Right ventricle myocardium superior (tissue), 1 donor: ENCODE measurements around the gene NDUFS2. TPM values are rescaled to one million over a fixed set of nuclear protein-coding genes. Genes with fewer than 3 reads are reported as not detected.
"Not testable (repeated sequence)": the region's sequence is repeated elsewhere in the genome, so short reads cannot be mapped to it uniquely, and the experiment has no call there.

ENCODE experiments used
- ATAC-seq: fragments of 200-7000 bp; cut with Tn5 transposase; one replicate; pipeline ENCODE4 v1.9.1; 2020; ENCODE audit warnings: mild to moderate bottlenecking; ENCODE audit not compliant: poor library complexity
- DNase-seq: peaks from one replicate; pipeline ENCODE4 v3.0.0-alpha.2; 2020
- intact Hi-C: fragments of 100-400 bp; cut with DNase I; formaldehyde crosslinking; loops from one replicate; pipeline ENCODE4 v1.11.2; 2022
- total RNA-seq: library from RNA; stranded (reverse); fragmentation: NEBNext Ultra II Directional; extraction: Animal tissue kit (Norgen Biotek cat#: 25700); gene quantifications from one replicate; pipeline ENCODE4 v1.2.1, GENCODE V29; 2021
- donor health status: DM: no; HTN: yes; CAD: no; lungs with severe emphysema.

The NDUFS2 gene
- total RNA-seq, 1 donor from 2014 or later, result 308 TPM

DNA sequence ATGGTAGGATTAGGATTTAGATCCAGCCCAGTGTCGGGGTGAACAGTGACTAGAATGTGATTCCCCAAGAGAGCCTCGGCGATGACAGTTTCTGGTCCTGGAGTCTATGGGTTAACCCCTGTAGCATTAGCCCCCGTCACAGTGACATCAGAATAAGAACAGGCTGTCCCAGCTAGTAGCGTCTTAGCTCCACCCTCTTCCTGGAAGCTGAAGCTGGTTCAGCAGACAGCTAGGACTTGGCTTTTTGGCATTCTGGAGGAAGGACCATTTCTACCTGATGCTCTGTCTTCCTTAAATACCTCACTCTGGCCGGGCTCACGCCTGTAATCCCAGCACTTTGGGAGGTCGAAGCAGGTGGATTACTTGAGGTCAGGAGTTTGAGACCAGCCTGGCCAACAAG, 5.0 kb downstream of the NDUFS2 start:
- intact Hi-C loops, result no loop called here
- DNase-seq (peak; percentile 59), ATAC-seq (peak; percentile 67)

GRCh38 chr1:161209790-161210409, 7.7 kb downstream of the NDUFS2 start:
- peak; percentile 72 for ATAC-seq
- intact Hi-C loops, result no loop called here
- DNase-seq, result peak; percentile 82

GRCh38 chr1:161214369-161214768, 12.2 kb downstream of the NDUFS2 start:
- DNase-seq, result no peak
- intact Hi-C loops, result no loop called here
- ATAC-seq, result peak; percentile 19

DNA sequence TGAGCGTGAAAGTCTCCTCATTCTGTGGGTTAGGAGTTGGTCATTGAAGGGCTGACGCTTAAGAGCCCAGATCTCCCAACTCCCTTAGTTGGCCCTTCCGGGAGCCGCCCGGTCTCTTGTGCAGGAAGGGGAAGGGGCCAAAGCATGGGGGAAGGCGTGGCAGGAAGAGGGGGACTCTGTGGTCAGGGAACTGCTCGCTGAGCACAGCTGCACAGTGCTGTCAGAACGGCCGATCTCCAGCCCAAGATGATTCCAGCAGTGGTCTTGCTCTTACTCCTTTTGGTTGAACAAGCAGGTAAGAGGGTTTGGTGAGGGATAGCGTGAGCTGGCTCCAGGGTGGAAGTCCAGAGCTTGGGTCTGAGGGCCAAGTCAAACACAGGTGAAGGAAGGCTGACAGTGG, 12.9 kb downstream of the NDUFS2 start, which contains the start of gene FCER1G:
FCER1G (plus strand) TSS at position 220 of the 400 bp plus-strand sequence; CDS start at position 247, 27 bp downstream.
- peak; percentile 81 for DNase-seq
- peak; percentile 60 for ATAC-seq
- intact Hi-C loops, result no loop called here

GRCh38 chr1:161216945-161217712, 15.0 kb downstream of the NDUFS2 start:
- intact Hi-C loops, result no loop called here
- no peak for DNase-seq
- peak; percentile 62 for ATAC-seq

- DNase-seq (no peak), ATAC-seq (no peak)
- intact Hi-C loops, result no loop called here
Measured at GRCh38 chr1:161217831-161218230, 15.7 kb downstream of the NDUFS2 start.

- ATAC-seq, result no peak
- DNase-seq, result no peak
- intact Hi-C loops, result no loop called here
Measured at GRCh38 chr1:161218301-161219077, 16.3 kb downstream of the NDUFS2 start.

DNA sequence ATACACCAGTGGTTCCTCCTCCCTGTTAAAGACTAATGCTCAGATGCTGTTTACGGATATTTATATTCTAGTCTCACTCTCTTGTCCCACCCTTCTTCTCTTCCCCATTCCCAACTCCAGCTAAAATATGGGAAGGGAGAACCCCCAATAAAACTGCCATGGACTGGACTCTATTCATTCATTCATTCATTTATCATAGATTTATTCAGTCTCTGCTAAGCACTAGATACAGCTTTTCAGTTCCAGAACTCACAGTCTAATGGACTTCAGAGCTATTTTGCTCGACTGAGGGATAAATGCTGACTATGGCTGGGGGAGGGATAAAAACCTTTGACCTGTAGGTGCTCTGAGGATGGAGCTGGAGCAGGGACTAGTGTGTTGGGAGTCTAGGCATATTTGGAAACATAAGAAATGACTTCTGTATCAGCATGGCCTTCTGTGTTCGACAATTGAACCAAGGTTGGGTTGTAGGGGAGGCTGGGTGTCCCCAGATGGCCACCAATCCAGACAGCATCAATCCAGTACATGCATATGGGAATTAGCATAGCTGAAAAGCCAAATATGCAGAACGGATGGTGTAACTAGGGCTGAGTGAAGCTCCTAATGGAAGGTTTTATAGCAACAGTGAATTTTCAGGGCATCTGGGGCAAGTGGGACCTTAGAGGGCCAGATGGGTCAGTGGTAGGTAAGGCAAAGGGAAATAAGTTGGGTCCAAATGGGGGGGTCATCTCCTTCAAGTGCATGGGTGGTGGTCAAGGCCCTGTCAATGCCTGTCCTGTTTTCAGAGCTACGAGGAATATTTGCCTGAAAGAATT, 17.1 kb downstream of the NDUFS2 start:
- no peak for DNase-seq
- intact Hi-C loops, result no loop called here
- ATAC-seq, result no peak

DNA sequence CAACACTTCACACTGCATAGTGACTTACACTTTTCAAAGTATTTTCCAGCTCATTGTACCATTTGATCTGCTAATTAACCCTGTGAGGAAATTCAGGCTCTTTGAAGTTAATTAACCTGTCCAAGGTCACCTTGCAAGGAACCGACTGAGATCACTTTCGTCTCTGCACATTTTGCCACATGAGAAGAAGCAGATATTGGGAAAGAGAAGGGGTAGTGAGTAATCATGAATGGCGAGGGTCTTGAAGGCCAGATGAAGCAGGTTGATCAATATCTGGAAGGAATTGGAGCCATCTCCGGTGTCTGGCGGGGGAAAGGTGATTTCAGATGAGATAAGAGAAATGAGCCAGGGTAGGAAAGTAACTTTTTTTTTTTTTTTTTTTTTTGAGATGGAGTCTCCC, 17.8 kb downstream of the NDUFS2 start:
- intact Hi-C loops, result no loop called here
- ATAC-seq, result no peak

GRCh38 chr1:161222175-161223019, 20.2 kb downstream of the NDUFS2 start:
- DNase-seq (no peak), ATAC-seq (no peak)
- intact Hi-C loops, result no loop called here

More for the DNA sequence above, 17.8 kb downstream of the NDUFS2 start:
- DNase-seq, result no peak

GRCh38 chr1:161223805-161224694, 21.9 kb downstream of the NDUFS2 start:
- ATAC-seq (no peak), DNase-seq (no peak)
- intact Hi-C loops, result no loop called here

GRCh38 chr1:161224695-161225087, 22.5 kb downstream of the NDUFS2 start:
- intact Hi-C loops, result loop anchor here (5.0 kb wide), 2 partner anchors 83 to 158 kb away; partner anchors contain the start of gene MPZ
- not testable (repeated sequence) for ATAC-seq, DNase-seq

DNA sequence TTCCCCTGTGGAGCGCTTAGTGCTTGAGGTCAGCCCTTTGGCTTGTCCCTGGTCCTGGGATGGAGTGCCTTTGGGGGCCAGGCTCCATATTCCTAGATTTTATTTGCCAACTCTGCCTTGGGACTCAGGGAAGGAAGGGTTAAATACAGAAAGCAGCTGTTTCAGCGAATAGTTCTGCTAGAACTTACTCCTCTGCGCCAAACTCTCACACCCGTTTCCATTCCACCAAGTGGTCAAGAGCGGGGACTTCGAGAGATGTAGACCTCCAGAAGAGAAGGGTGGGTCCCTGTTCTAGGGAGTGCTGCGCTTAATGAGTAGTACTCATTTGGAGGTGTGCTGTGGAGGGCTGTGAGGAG, 23.0 kb downstream of the NDUFS2 start:
- no peak for DNase-seq
- intact Hi-C loops, result loop anchor here (5.0 kb wide), 2 partner anchors 82 to 157 kb away; partner anchors contain the start of gene MPZ
- ATAC-seq, result no peak

DNA sequence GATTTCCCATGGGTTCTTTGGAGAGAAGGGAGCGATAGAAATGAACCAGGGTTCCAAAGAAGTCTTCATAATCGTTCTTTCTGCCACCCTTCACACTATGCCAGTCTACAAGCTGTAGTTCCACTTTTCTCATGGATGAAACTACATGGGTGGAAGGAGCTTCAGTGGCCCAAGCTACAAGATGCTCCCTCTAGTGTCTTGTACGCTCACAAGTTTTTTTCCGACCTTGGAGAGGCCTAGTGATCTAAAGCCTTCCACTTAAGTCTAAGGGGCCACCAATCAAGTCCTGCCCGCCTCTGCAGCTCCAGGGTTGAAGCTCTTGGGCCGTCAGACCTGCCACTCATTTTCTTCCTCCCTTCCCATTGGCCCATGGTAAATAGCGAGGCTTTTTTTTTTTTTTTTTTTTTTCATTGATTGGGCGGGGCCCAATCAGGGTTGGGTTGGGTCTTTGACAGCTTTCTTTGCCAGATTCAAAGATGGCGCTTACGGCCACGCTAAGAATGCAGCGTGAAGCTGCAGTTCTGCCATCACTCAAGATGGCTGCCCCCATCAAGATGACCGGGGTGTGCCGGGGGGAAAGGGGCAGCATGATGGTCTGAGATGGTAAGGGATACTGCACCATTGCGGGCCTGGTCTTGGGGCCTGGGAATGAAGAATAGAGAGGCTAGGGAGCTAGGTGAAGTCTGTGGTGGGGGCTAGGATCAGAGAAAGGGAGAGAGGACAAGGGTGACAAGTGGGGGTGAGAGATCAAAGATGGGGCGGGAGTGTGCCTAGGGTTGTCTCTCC, 23.6 kb downstream of the NDUFS2 start, which contains the start of gene TOMM40L:
TOMM40L (plus strand) TSS at position 527 of the 786 bp plus-strand sequence. CDS start 430 bp downstream, outside the sequence.
- DNase-seq (peak; percentile 93), ATAC-seq (peak; percentile 95)
- intact Hi-C loops, result loop anchor here (5.0 kb wide), 2 partner anchors 82 to 157 kb away; partner anchors contain the start of gene MPZ

DNA sequence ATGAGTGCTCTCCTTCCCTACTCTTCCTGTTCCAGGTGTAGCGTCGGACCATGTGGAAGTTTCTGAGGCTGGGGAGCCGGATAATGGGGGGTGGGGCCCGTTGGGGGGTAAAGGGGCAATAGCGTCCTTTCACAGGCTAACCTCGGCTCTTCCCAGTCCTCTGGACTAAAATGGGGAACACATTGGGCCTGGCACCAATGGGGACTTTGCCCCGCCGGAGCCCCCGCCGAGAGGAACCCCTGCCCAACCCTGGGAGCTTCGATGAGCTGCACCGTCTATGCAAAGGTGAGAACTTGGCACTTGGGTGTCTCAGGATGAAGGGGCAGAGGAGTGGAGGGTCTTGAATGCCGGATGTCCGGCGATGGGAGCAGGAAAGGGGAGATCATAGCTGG, 24.1 kb downstream of the NDUFS2 start:
- intact Hi-C loops, result loop anchor here (5.0 kb wide), 2 partner anchors 81 to 156 kb away; partner anchors contain the start of gene MPZ
- ATAC-seq (peak; percentile 6), DNase-seq (no peak)

DNA sequence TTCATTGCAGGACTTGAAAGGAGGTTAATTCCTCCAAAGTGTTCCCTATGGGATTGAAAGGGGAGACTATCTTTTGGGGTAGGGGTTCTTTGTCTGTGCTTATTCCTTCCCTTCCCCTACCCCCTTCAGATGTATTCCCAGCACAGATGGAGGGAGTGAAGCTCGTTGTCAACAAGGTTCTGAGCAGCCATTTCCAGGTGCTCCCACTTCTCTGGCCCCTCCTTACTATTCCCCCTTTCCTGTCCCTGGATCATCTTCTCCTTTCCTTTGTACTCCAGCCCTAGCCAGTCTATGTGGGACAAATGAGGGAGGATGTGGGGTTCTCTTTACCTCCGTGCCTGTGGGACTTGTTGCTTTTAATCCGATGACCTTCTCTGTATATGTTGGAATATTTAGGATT, 24.6 kb downstream of the NDUFS2 start:
- DNase-seq (no peak), ATAC-seq (no peak)
- intact Hi-C loops, result loop anchor here (5.0 kb wide), 2 partner anchors 81 to 156 kb away; partner anchors contain the start of gene MPZ
